Fibroblast of lung (primary cell): Measurements from ENCODE around the gene CYTL1. TPM values are rescaled to one million over a fixed set of nuclear protein-coding genes. Genes with fewer than 3 reads are reported as not detected.

Experiments
- DNase-seq, 2 donors: peaks; one replicate each; pipeline versions ENCODE4 v3.0.0 to v3.0.0-alpha.2; 2010; ENCODE audit warnings: low read depth in 2 of 2
- H2AFZ ChIP-seq: 2 replicates; pipeline ENCODE4 v1.5.1; 2012; ENCODE audit warnings: low read length, control low read depth, inconsistent platforms
- H3K27ac ChIP-seq: 2 replicates; pipeline ENCODE4 v1.5.1; 2011; ENCODE audit warnings: low read length, control low read depth; ENCODE audit not compliant: insufficient read depth
- H3K27me3 ChIP-seq: 2 replicates; pipeline ENCODE4 v1.5.1; 2011; ENCODE audit warnings: mild to moderate bottlenecking, low read length; ENCODE audit not compliant: control insufficient read depth, insufficient read depth
- H3K36me3 ChIP-seq: 2 replicates; pipeline ENCODE4 v1.5.1; 2011; ENCODE audit warnings: low read length; ENCODE audit not compliant: control insufficient read depth, insufficient read depth
- H3K4me1 ChIP-seq: 2 replicates; pipeline ENCODE4 v1.5.1; 2011; ENCODE audit warnings: low read length; ENCODE audit not compliant: control insufficient read depth, insufficient read depth; ENCODE audit errors: extremely low read depth
- H3K4me2 ChIP-seq: 2 replicates; pipeline ENCODE4 v1.5.1; 2011; ENCODE audit warnings: low read length, control low read depth; ENCODE audit not compliant: insufficient read depth; ENCODE audit errors: extremely low read depth
- H3K4me3 ChIP-seq, 4 experiments: fragments of 200-600 bp in 1 of 4; sonication (generic) in 1 of 4; replicated peaks in 1 of 4; 2 replicates each; pipeline ENCODE4 v1.5.1; 2011 to 2016; ENCODE audit warnings: low read length in 4 of 4, low read depth in 3 of 4, mild to moderate bottlenecking in 3 of 4, control low read depth in 2 of 4, inconsistent platforms in 1 of 4, mixed read lengths in 1 of 4; ENCODE audit not compliant: insufficient read depth in 1 of 4; ENCODE audit errors: control extremely low read depth in 1 of 4
- H3K79me2 ChIP-seq: 2 replicates; pipeline ENCODE4 v1.5.1; 2012; ENCODE audit warnings: mild to moderate bottlenecking, low read length, inconsistent platforms; ENCODE audit not compliant: control insufficient read depth, insufficient read depth
- H3K9ac ChIP-seq: 2 replicates; pipeline ENCODE4 v1.5.1; 2011; ENCODE audit warnings: mild to moderate bottlenecking, low read length, control low read depth; ENCODE audit not compliant: insufficient read depth
- H3K9me3 ChIP-seq: 2 replicates; pipeline ENCODE4 v1.5.1; 2012; ENCODE audit warnings: low read depth, low read length; ENCODE audit not compliant: control insufficient read depth, insufficient read depth
- H4K20me1 ChIP-seq: 2 replicates; pipeline ENCODE4 v1.5.1; 2011; ENCODE audit warnings: low read length; ENCODE audit not compliant: control insufficient read depth, insufficient read depth; ENCODE audit errors: extremely low read depth
- EZH2 ChIP-seq: IDR thresholded peaks from 2 replicates; pipeline ENCODE4 v1.5.1; 2012; ENCODE audit warnings: low read length, control low read depth, mild to moderate bottlenecking; ENCODE audit errors: missing control alignments
- polyA plus RNA-seq, 2 donors: library from polyadenylated mRNA; depleted of rRNA in 1 of 2; stranded (reverse) in 1 of 2; unstranded in 1 of 2; fragments of >200 nt; gene quantifications; 2 replicates each; pipeline ENCODE4 v1.2.1, GENCODE V29; 2011 to 2012; ENCODE audit warnings: missing spikeins in 1 of 2
- total RNA-seq: library from RNA; depleted of rRNA; stranded (reverse); fragments of >200 nt; gene quantifications from 2 replicates; pipeline ENCODE4 v1.2.1, GENCODE V29; 2014
- TF ChIP-seq, protein P1 (sequence below), 2 donors: IDR thresholded peaks in 1 of 2; conservative IDR thresholded peaks in 1 of 2; 1 replicate in 1 of 2; 2 replicates in 1 of 2; pipeline ENCODE4 v1.5.1; 2011 to 2012; ENCODE audit warnings: low read length in 2 of 2, control low read depth in 1 of 2, inconsistent platforms in 1 of 2, low read depth in 1 of 2, mild to moderate bottlenecking in 1 of 2

The CYTL1 gene
- total and polyA plus RNA-seq, 2 donors (not counting 1 experiment from before 2014, with no cell fraction given): 0.17 to 6.9 TPM

GRCh38 chr4:4995908-4996265, 23.4 kb downstream of the CYTL1 start:
- Histone ChIP-seq H3K9me3 (no peaks in the 10 kb centered on the region), H2AFZ (no peak overlapping the region), H3K4me2 (no peak overlapping the region), H3K27me3 (no peaks in the 10 kb centered on the region), H3K79me2 (no peaks in the 10 kb centered on the region), H3K9ac (no peak overlapping the region), H4K20me1 (no peaks in the 10 kb centered on the region), H3K4me3 (no peak overlapping the region), H3K36me3 (no peaks in the 10 kb centered on the region), H3K4me1 (peaks cover 13% of the 10 kb centered on the region), H3K27ac (no peak overlapping the region)
- TF ChIP-seq, protein P1, sequence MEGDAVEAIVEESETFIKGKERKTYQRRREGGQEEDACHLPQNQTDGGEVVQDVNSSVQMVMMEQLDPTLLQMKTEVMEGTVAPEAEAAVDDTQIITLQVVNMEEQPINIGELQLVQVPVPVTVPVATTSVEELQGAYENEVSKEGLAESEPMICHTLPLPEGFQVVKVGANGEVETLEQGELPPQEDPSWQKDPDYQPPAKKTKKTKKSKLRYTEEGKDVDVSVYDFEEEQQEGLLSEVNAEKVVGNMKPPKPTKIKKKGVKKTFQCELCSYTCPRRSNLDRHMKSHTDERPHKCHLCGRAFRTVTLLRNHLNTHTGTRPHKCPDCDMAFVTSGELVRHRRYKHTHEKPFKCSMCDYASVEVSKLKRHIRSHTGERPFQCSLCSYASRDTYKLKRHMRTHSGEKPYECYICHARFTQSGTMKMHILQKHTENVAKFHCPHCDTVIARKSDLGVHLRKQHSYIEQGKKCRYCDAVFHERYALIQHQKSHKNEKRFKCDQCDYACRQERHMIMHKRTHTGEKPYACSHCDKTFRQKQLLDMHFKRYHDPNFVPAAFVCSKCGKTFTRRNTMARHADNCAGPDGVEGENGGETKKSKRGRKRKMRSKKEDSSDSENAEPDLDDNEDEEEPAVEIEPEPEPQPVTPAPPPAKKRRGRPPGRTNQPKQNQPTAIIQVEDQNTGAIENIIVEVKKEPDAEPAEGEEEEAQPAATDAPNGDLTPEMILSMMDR (conservative IDR thresholded peaks at IDR 0.05 in 1 of 2, IDR thresholded peaks at IDR 0.05 in 1 of 2; ENCODE audit: low read depth in 1 of 2, low read length in 2 of 2): no peak
- TF ChIP-seq EZH2: no peak
- DNase-seq: peak in 1 of 2 donors; percentile 25

- H3K36me3 ChIP-seq: no peaks in the 10 kb centered on the region
- no peak overlapping the region for H3K9ac ChIP-seq
- DNase-seq: peak; percentile 41 to 63
- H2AFZ ChIP-seq: no peak overlapping the region
- H3K27ac ChIP-seq: no peak overlapping the region
- peaks cover 15% of the 10 kb centered on the region for H3K4me1 ChIP-seq
- TF ChIP-seq, protein P1 (conservative IDR thresholded peaks at IDR 0.05 in 1 of 2, IDR thresholded peaks at IDR 0.05 in 1 of 2; ENCODE audit: low read depth in 1 of 2, low read length in 2 of 2): peak; percentile 92 to 98
- no peak for TF ChIP-seq EZH2
- H3K4me3 ChIP-seq: no peak overlapping the region
- no peaks in the 10 kb centered on the region for H3K79me2 ChIP-seq
- no peaks in the 10 kb centered on the region for H3K9me3 ChIP-seq
- no peaks in the 10 kb centered on the region for H3K27me3 ChIP-seq
- no peak overlapping the region for H3K4me2 ChIP-seq
- H4K20me1 ChIP-seq: no peaks in the 10 kb centered on the region
Observed at GRCh38 chr4:4995103-4995907, 24.0 kb downstream of the CYTL1 start.

DNA sequence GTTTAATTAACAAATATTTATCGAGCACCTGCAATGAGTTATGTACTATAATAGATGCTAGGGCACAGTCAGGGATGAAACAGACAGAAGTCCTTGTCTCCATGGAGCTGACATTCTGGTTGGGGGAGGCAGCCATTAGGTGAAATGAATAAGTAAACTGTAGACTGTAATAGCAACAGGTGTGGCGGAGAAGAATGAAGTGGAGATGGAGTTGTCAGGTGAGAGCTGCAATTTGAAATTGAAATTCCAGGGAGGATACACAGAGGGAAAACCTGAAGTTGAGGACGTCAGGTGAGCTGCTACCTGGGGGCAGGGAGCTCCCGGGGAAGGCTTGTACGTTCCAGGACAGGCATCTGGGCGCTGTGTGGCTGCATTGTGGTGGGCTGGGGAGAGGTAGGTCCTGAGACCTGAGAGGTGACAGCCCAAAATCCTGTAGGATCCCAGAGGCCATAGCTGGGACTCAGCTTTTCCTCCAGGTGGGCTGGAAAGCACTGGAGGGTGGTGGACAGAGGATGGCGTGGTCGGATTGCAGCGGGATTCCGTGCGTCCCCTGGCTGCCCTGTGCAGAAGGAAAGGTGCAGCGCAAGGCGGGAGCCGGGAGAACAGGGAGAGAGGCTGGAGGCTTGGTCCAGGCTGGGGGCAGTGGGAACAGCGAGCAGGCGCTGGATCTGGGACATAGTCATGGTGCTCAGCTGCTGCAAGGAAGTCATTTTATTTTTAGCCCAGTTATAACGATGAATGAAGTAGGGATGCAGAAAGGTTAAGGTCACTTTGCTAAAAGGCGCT, 24.8 kb downstream of the CYTL1 start:
- Histone ChIP-seq H3K36me3 (no peaks in the 10 kb centered on the region), H2AFZ (no peak overlapping the region), H3K4me3 (no peak overlapping the region)

More for the DNA sequence above, 24.8 kb downstream of the CYTL1 start:
- Histone ChIP-seq H3K4me2 (no peak overlapping the region), H3K9me3 (no peaks in the 10 kb centered on the region), H3K27me3 (no peaks in the 10 kb centered on the region), H3K27ac (no peak overlapping the region), H3K79me2 (no peaks in the 10 kb centered on the region), H3K9ac (no peak overlapping the region), H4K20me1 (no peaks in the 10 kb centered on the region), H3K4me1 (peaks cover 15% of the 10 kb centered on the region)
- no peak for TF ChIP-seq EZH2
- TF ChIP-seq, protein P1 (conservative IDR thresholded peaks at IDR 0.05 in 1 of 2, IDR thresholded peaks at IDR 0.05 in 1 of 2; ENCODE audit: low read depth in 1 of 2, low read length in 2 of 2): no peak
- no peak for DNase-seq
